ENCODE results near the gene COL4A3.

DNA sequence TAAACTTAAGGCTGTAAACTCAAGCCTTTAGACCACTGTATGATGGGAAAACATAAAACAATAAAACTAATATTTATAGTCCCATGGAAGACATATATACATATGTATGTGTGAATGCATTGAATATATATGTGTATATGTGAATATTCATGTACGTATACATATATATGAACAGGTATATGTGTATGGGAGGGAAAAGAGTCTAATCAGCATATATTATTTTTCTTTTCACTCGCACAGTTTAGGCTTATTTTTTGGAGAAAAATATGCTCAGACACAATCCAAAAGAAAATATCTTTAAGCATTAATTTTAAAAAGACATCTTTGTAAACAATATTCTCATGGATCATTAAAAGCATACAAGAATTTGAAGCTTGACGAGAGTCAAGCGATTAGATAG lies 23.1 kb upstream of the COL4A3 start:
- TF ChIP-seq, protein P1, sequence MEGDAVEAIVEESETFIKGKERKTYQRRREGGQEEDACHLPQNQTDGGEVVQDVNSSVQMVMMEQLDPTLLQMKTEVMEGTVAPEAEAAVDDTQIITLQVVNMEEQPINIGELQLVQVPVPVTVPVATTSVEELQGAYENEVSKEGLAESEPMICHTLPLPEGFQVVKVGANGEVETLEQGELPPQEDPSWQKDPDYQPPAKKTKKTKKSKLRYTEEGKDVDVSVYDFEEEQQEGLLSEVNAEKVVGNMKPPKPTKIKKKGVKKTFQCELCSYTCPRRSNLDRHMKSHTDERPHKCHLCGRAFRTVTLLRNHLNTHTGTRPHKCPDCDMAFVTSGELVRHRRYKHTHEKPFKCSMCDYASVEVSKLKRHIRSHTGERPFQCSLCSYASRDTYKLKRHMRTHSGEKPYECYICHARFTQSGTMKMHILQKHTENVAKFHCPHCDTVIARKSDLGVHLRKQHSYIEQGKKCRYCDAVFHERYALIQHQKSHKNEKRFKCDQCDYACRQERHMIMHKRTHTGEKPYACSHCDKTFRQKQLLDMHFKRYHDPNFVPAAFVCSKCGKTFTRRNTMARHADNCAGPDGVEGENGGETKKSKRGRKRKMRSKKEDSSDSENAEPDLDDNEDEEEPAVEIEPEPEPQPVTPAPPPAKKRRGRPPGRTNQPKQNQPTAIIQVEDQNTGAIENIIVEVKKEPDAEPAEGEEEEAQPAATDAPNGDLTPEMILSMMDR (IDR thresholded peaks at IDR 0.05; ENCODE audit: low read depth, low read length), result no peak
- TF ChIP-seq POLR2A (IDR thresholded peaks at IDR 0.05; ENCODE audit: extremely low read depth, insufficient read length) (no peak), MYC (IDR thresholded peaks at IDR 0.05; ENCODE audit: low read depth, low read length) (no peak)
